ENCODE data around the gene SURF4. TPM values are rescaled to one million over a fixed set of nuclear protein-coding genes. Genes with fewer than 3 reads are reported as not detected.

Gene SURF4
- total and polyA plus RNA-seq, 2 of the 13 experiments (the other 11 are each of a cell fraction or from before 2014, with no cell fraction given) = 220 to 265 TPM

GRCh38 chr9:133386338-133386737, 10.5 kb upstream of the SURF4 start (continued):
- TF ChIP-seq, protein P1, sequence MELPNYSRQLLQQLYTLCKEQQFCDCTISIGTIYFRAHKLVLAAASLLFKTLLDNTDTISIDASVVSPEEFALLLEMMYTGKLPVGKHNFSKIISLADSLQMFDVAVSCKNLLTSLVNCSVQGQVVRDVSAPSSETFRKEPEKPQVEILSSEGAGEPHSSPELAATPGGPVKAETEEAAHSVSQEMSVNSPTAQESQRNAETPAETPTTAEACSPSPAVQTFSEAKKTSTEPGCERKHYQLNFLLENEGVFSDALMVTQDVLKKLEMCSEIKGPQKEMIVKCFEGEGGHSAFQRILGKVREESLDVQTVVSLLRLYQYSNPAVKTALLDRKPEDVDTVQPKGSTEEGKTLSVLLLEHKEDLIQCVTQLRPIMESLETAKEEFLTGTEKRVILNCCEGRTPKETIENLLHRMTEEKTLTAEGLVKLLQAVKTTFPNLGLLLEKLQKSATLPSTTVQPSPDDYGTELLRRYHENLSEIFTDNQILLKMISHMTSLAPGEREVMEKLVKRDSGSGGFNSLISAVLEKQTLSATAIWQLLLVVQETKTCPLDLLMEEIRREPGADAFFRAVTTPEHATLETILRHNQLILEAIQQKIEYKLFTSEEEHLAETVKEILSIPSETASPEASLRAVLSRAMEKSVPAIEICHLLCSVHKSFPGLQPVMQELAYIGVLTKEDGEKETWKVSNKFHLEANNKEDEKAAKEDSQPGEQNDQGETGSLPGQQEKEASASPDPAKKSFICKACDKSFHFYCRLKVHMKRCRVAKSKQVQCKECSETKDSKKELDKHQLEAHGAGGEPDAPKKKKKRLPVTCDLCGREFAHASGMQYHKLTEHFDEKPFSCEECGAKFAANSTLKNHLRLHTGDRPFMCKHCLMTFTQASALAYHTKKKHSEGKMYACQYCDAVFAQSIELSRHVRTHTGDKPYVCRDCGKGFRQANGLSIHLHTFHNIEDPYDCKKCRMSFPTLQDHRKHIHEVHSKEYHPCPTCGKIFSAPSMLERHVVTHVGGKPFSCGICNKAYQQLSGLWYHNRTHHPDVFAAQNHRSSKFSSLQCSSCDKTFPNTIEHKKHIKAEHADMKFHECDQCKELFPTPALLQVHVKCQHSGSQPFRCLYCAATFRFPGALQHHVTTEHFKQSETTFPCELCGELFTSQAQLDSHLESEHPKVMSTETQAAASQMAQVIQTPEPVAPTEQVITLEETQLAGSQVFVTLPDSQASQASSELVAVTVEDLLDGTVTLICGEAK (IDR thresholded peaks at IDR 0.05) = no peak
- TF ChIP-seq, protein P1 (CRISPR knock-in tag; IDR thresholded peaks at IDR 0.05) = no peak
- TF ChIP-seq E2F1 (CRISPR knock-in tag; IDR thresholded peaks at IDR 0.05) = 0 out of 2 replicates have a peak, but pooled peaks have one; percentile 33
- no peak for TF ChIP-seq E2F5 (CRISPR knock-in tag; conservative IDR thresholded peaks at IDR 0.05)
- no peak for TF ChIP-seq RFX5 (IDR thresholded peaks at IDR 0.05; ENCODE audit: low read depth, low read length)
- TF ChIP-seq ZNF562 (CRISPR knock-in tag; IDR thresholded peaks at IDR 0.05; ENCODE audit: borderline replicate concordance) = no peak
- TF ChIP-seq ZNF552 (CRISPR knock-in tag; IDR thresholded peaks at IDR 0.05; ENCODE audit: borderline replicate concordance) = no peak
- TF ChIP-seq SATB2 (CRISPR knock-in tag; IDR thresholded peaks at IDR 0.05) = no peak
- TF ChIP-seq ZNF160 (CRISPR knock-in tag; IDR thresholded peaks at IDR 0.05) = no peak
- no peak for TF ChIP-seq HDAC6 (IDR thresholded peaks at IDR 0.05; ENCODE audit: low read depth, low read length)
- TF ChIP-seq TCF12 (IDR thresholded peaks at IDR 0.05) = no peak
- TF ChIP-seq TCF12 (CRISPR knock-in tag; IDR thresholded peaks at IDR 0.05) = no peak
- no peak for TF ChIP-seq HOXA9 (CRISPR knock-in tag; IDR thresholded peaks at IDR 0.05; ENCODE audit: borderline replicate concordance)
- TF ChIP-seq ZNF350 (CRISPR knock-in tag; IDR thresholded peaks at IDR 0.05; ENCODE audit: borderline replicate concordance, low read depth) = no peak
- TF ChIP-seq ZBTB21 (CRISPR knock-in tag; IDR thresholded peaks at IDR 0.05) = no peak
- no peak for TF ChIP-seq BRD4 (CRISPR knock-in tag; IDR thresholded peaks at IDR 0.05)
- TF ChIP-seq HOXA3 (CRISPR knock-in tag; IDR thresholded peaks at IDR 0.05) = peak; percentile 72
- TF ChIP-seq GATAD2A (CRISPR knock-in tag; IDR thresholded peaks at IDR 0.05) = peak; percentile 75
- TF ChIP-seq ZFP37 (CRISPR knock-in tag; IDR thresholded peaks at IDR 0.05; ENCODE audit: borderline replicate concordance) = no peak
- no peak; the same call in 1 of the 2 replicates for TF ChIP-seq ZNF441 (CRISPR knock-in tag; IDR thresholded peaks at IDR 0.05; ENCODE audit: borderline replicate concordance)
- no peak for TF ChIP-seq MXD1 (CRISPR knock-in tag; IDR thresholded peaks at IDR 0.05)
- no peak for TF ChIP-seq ZNF749 (CRISPR knock-in tag; IDR thresholded peaks at IDR 0.05; ENCODE audit: borderline replicate concordance)
